ENCODE data around the gene SEC62. TPM values are rescaled to one million over a fixed set of nuclear protein-coding genes. Genes with fewer than 3 reads are reported as not detected.

Gene SEC62
- total and polyA plus RNA-seq, 9 of the 15 experiments (the other 6 are each of a cell fraction or from before 2014, with no cell fraction given) = 34.5 to 152 (median 51.8) TPM

DNA sequence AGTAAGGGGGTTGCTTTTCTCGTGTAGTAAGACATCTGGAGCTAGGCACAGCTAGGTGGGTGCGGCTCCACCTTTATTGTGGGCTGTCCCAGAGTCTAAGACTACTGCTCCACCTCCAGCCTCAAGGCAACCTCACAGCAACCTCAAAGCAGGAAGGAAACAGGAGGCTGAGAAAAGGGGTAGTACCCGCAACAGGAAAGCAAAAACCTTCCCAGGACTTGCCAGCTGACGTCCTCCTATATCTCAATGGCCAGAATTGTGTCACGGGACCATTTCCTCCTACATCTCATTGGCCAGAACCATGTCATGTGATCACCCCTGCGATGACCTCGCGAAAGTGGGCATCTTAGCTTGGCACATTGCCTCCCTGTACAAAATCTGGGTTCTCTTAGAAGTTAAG is 66.9 kb downstream of the SEC62 start:
- Histone ChIP-seq H3K9me3 (replicated peaks; ENCODE audit: control insufficient read depth, insufficient read depth, low read depth, low read length) (no peaks in the 10 kb centered on the region), H2AFZ (ENCODE audit: low read depth, low read length) (peak overlapping the region; percentile 57), H3K27me3 (ENCODE audit: control insufficient read depth in 2 of 2, insufficient read depth in 2 of 2, low read length in 2 of 2) (no peaks in the 10 kb centered on the region), H3K27ac (ENCODE audit: extremely low read depth, low read depth, low read length) (no peak overlapping the region), H3K9me1 (ENCODE audit: control insufficient read depth, insufficient read depth, low read length) (no peaks in the 10 kb centered on the region), H3K4me2 (ENCODE audit: insufficient read depth, low read length) (no peak overlapping the region), H3K9ac (ENCODE audit: insufficient read depth in 1 of 2, low read depth in 2 of 2, low read length in 2 of 2) (no peak overlapping the region), H3K4me1 (replicated peaks in 1 of 2; ENCODE audit: control insufficient read depth in 2 of 2, insufficient read depth in 2 of 2, low read length in 2 of 2) (peaks cover 0 to 12% of the 10 kb centered on the region in 2 experiments; a peak in 2 of 5 replicates), H4K20me1 (replicated peaks; ENCODE audit: control insufficient read depth, insufficient read depth, low read length) (no peaks in the 10 kb centered on the region), H3K36me3 (ENCODE audit: control insufficient read depth, insufficient read depth, low read length) (no peaks in the 10 kb centered on the region), H3K4me3 (no peak overlapping the region), H3K79me2 (ENCODE audit: control insufficient read depth, insufficient read depth, low read length) (no peaks in the 10 kb centered on the region)
- ATAC-seq = no peak; the same call in 2 of the 3 replicates
- ChIA-PET POLR2A (interaction anchor here (1.3 kb wide), 1 partner anchor 13 kb away, joined by 4 read pairs; no protein-coding TSS in a partner anchor), CTCF (ENCODE audit: low intra/inter-chr PET ratio) (no interaction called here)
- no TSS peak for BruUV-seq (replicated peaks)
- DNase-seq (ENCODE audit: extremely low read depth in 1 of 4, low spot score in 3 of 4) = no peak
- in situ Hi-C loops (cut with MboI) (no loop called here), intact Hi-C loops (cut with micrococcal nuclease) (no loop called here)
- FAIRE-seq = no peak
- 39% methylated on average over 8 of the region's 8 CpGs for WGBS (ENCODE audit: insufficient coverage, low coverage, missing lambda C conversion rate)
- TF ChIP-seq, protein P1, sequence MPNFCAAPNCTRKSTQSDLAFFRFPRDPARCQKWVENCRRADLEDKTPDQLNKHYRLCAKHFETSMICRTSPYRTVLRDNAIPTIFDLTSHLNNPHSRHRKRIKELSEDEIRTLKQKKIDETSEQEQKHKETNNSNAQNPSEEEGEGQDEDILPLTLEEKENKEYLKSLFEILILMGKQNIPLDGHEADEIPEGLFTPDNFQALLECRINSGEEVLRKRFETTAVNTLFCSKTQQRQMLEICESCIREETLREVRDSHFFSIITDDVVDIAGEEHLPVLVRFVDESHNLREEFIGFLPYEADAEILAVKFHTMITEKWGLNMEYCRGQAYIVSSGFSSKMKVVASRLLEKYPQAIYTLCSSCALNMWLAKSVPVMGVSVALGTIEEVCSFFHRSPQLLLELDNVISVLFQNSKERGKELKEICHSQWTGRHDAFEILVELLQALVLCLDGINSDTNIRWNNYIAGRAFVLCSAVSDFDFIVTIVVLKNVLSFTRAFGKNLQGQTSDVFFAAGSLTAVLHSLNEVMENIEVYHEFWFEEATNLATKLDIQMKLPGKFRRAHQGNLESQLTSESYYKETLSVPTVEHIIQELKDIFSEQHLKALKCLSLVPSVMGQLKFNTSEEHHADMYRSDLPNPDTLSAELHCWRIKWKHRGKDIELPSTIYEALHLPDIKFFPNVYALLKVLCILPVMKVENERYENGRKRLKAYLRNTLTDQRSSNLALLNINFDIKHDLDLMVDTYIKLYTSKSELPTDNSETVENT (CRISPR knock-in tag; IDR thresholded peaks at IDR 0.05) = no peak
- TF ChIP-seq, protein P2, sequence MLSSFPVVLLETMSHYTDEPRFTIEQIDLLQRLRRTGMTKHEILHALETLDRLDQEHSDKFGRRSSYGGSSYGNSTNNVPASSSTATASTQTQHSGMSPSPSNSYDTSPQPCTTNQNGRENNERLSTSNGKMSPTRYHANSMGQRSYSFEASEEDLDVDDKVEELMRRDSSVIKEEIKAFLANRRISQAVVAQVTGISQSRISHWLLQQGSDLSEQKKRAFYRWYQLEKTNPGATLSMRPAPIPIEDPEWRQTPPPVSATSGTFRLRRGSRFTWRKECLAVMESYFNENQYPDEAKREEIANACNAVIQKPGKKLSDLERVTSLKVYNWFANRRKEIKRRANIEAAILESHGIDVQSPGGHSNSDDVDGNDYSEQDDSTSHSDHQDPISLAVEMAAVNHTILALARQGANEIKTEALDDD (IDR thresholded peaks at IDR 0.05) = no peak
- peak; percentile 62; the same call in 1 of the 2 replicates for TF ChIP-seq TOE1 (IDR thresholded peaks at IDR 0.05; ENCODE audit: borderline replicate concordance)
- no peak for TF ChIP-seq TOE1 (CRISPR knock-in tag; IDR thresholded peaks at IDR 0.05; ENCODE audit: borderline replicate concordance, low read depth)
- no peak for TF ChIP-seq SAFB2 (IDR thresholded peaks at IDR 0.05; ENCODE audit: borderline replicate concordance, low read depth, low read length, severe bottlenecking)
- TF ChIP-seq RAD51 (IDR thresholded peaks at IDR 0.05; ENCODE audit: borderline replicate concordance, low read depth) = peak; percentile 84
- TF ChIP-seq, protein P3, sequence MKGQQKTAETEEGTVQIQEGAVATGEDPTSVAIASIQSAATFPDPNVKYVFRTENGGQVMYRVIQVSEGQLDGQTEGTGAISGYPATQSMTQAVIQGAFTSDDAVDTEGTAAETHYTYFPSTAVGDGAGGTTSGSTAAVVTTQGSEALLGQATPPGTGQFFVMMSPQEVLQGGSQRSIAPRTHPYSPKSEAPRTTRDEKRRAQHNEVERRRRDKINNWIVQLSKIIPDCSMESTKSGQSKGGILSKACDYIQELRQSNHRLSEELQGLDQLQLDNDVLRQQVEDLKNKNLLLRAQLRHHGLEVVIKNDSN (CRISPR knock-in tag; IDR thresholded peaks at IDR 0.05) = peak; percentile 77
- TF ChIP-seq, protein P4, sequence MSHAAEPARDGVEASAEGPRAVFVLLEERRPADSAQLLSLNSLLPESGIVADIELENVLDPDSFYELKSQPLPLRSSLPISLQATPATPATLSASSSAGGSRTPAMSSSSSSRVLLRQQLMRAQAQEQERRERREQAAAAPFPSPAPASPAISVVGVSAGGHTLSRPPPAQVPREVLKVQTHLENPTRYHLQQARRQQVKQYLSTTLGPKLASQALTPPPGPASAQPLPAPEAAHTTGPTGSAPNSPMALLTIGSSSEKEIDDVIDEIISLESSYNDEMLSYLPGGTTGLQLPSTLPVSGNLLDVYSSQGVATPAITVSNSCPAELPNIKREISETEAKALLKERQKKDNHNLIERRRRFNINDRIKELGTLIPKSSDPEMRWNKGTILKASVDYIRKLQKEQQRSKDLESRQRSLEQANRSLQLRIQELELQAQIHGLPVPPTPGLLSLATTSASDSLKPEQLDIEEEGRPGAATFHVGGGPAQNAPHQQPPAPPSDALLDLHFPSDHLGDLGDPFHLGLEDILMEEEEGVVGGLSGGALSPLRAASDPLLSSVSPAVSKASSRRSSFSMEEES (CRISPR knock-in tag; IDR thresholded peaks at IDR 0.05) = peak; percentile 80
- peak; percentile 73 for TF ChIP-seq NFYB (IDR thresholded peaks at IDR 0.05; ENCODE audit: extremely low read depth, insufficient read length)
- TF ChIP-seq MCM7 (IDR thresholded peaks at IDR 0.05) = no peak
- TF ChIP-seq, protein P5, sequence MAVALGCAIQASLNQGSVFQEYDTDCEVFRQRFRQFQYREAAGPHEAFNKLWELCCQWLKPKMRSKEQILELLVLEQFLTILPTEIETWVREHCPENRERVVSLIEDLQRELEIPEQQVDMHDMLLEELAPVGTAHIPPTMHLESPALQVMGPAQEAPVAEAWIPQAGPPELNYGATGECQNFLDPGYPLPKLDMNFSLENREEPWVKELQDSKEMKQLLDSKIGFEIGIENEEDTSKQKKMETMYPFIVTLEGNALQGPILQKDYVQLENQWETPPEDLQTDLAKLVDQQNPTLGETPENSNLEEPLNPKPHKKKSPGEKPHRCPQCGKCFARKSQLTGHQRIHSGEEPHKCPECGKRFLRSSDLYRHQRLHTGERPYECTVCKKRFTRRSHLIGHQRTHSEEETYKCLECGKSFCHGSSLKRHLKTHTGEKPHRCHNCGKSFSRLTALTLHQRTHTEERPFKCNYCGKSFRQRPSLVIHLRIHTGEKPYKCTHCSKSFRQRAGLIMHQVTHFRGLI (CRISPR knock-in tag; IDR thresholded peaks at IDR 0.05) = no peak
- TF ChIP-seq RNF2 (IDR thresholded peaks at IDR 0.05) = no peak
- TF ChIP-seq, protein P6, sequence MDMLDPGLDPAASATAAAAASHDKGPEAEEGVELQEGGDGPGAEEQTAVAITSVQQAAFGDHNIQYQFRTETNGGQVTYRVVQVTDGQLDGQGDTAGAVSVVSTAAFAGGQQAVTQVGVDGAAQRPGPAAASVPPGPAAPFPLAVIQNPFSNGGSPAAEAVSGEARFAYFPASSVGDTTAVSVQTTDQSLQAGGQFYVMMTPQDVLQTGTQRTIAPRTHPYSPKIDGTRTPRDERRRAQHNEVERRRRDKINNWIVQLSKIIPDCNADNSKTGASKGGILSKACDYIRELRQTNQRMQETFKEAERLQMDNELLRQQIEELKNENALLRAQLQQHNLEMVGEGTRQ (CRISPR knock-in tag; IDR thresholded peaks at IDR 0.05) = peak; percentile 65
